ENCODE results near the gene AATF. TPM values are rescaled to one million over a fixed set of nuclear protein-coding genes. Genes with fewer than 3 reads are reported as not detected.

AATF gene
- total and polyA plus RNA-seq, 2 of the 8 experiments (the other 6 are each of a cell fraction or from before 2014, with no cell fraction given) = 20.1 to 62.8 TPM

- TF ChIP-seq CBX8 (IDR thresholded peaks at IDR 0.05; ENCODE audit: borderline replicate concordance, low read depth, low read length) = no peak
- TF ChIP-seq ATF2 (IDR thresholded peaks at IDR 0.05; ENCODE audit: low read length) = no peak
- no peak for TF ChIP-seq RBBP5 (IDR thresholded peaks at IDR 0.05; ENCODE audit: borderline replicate concordance, low read depth, low read length)
- TF ChIP-seq SRF (IDR thresholded peaks at IDR 0.05; ENCODE audit: low read depth, low read length) = no peak
Observed at GRCh38 chr17:36926226-36926625, 22.5 kb upstream of the AATF start (continued).

Measured in H1 (cell line).